ENCODE results near the gene DOK3. TPM values are rescaled to one million over a fixed set of nuclear protein-coding genes. Genes with fewer than 3 reads are reported as not detected.

DOK3 gene
- total RNA-seq, 1 experiment from 2014 or later = 16.4 TPM

- WGBS (ENCODE audit: extremely low coverage, insufficient read length, low lambda C conversion rate) = no CpG with 5 or more reads among the region's 25 CpGs
- H3K27ac Mint-ChIP-seq = peak overlapping the region in 2 of 3 experiments; percentile 64 to 81; a peak in 5 of 7 replicates
- no peak overlapping the region for H3K9ac ChIP-seq (ENCODE audit: extremely low read depth, insufficient read length, low read length)
Measured at GRCh38 chr5:177468685-177469628, 40.7 kb downstream of the DOK3 start.

More at GRCh38 chr5:177468685-177469628, 40.7 kb downstream of the DOK3 start:
- Histone ChIP-seq H3K23me2 (ENCODE audit: insufficient read length, low read depth, low read length, poor library complexity, severe bottlenecking) (peaks cover 4% of the 10 kb centered on the region), H2BK12ac (ENCODE audit: insufficient read length, low read depth, low read length) (no peak overlapping the region), H2AK5ac (ENCODE audit: insufficient read length, low read length) (no peak overlapping the region), H3K23ac (ENCODE audit: insufficient read length, low read depth, low read length) (no peak overlapping the region), H3K79me1 (ENCODE audit: insufficient read depth, low read depth, low read length, poor library complexity, severe bottlenecking) (peaks cover 10% of the 10 kb centered on the region), H4K5ac (ENCODE audit: insufficient read length, low read depth, low read length) (no peak overlapping the region), H2BK15ac (ENCODE audit: low read depth, low read length) (no peak overlapping the region), H2AFZ (ENCODE audit: low read length) (no peak overlapping the region), H3K9me3 (ENCODE audit: control insufficient read depth, low read depth, low read length) (no peaks in the 10 kb centered on the region), H3K56ac (ENCODE audit: insufficient read length, low read depth, low read length) (no peak overlapping the region), H3K14ac (ENCODE audit: insufficient read depth, low read length) (no peak overlapping the region; the same call in 1 of the 2 replicates), H3K27me3 (ENCODE audit: insufficient read depth, low read length) (no peaks in the 10 kb centered on the region), H3K4ac (ENCODE audit: low read depth, low read length) (no peak overlapping the region), H3K4me2 (ENCODE audit: insufficient read depth, insufficient read length, low read length) (no peak overlapping the region), H2BK20ac (ENCODE audit: low read depth, low read length, poor library complexity, severe bottlenecking) (no peak overlapping the region), H3K79me2 (ENCODE audit: insufficient read depth, low read length) (peaks cover 26% of the 10 kb centered on the region; the same call in 1 of the 2 replicates), H3K4me1 (ENCODE audit: insufficient read depth, low read length) (peaks cover 15% of the 10 kb centered on the region; the same call in 1 of the 2 replicates), H4K8ac (replicated peaks; ENCODE audit: insufficient read length, low read depth, low read length) (no peak overlapping the region), H2BK120ac (ENCODE audit: low read depth, low read length, poor library complexity, severe bottlenecking) (no peak overlapping the region), H3K18ac (ENCODE audit: insufficient read length, low read depth, low read length) (no peak overlapping the region), H4K20me1 (ENCODE audit: control insufficient read depth, insufficient read depth, insufficient read length) (no peaks in the 10 kb centered on the region), H3K27ac (ENCODE audit: insufficient read length, low read depth, low read length) (no peak overlapping the region), H2BK5ac (ENCODE audit: insufficient read length, low read length) (no peak overlapping the region), H3T11ph (ENCODE audit: low read length) (no peak overlapping the region), H4K91ac (ENCODE audit: insufficient read length, low read depth, low read length) (no peak overlapping the region)
- H3K9me3 Mint-ChIP-seq = peaks cover 2 to 11% of the 10 kb centered on the region in 2 experiments; a peak in 1 of 5 replicates
- peaks cover 19 to 42% of the 10 kb centered on the region in 2 experiments for H3K4me1 Mint-ChIP-seq
- TF ChIP-seq, protein P1, sequence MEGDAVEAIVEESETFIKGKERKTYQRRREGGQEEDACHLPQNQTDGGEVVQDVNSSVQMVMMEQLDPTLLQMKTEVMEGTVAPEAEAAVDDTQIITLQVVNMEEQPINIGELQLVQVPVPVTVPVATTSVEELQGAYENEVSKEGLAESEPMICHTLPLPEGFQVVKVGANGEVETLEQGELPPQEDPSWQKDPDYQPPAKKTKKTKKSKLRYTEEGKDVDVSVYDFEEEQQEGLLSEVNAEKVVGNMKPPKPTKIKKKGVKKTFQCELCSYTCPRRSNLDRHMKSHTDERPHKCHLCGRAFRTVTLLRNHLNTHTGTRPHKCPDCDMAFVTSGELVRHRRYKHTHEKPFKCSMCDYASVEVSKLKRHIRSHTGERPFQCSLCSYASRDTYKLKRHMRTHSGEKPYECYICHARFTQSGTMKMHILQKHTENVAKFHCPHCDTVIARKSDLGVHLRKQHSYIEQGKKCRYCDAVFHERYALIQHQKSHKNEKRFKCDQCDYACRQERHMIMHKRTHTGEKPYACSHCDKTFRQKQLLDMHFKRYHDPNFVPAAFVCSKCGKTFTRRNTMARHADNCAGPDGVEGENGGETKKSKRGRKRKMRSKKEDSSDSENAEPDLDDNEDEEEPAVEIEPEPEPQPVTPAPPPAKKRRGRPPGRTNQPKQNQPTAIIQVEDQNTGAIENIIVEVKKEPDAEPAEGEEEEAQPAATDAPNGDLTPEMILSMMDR (conservative IDR thresholded peaks at IDR 0.05) = no peak
- H3K27me3 Mint-ChIP-seq (ENCODE audit: low read depth) = no peaks in the 10 kb centered on the region; the same call in 1 of the 2 replicates
- H3K4me3 Mint-ChIP-seq = peak overlapping the region in 1 of 2 experiments; percentile 50; a peak in 2 of 5 replicates
- peak; percentile 81 for DNase-seq
- H3K36me3 Mint-ChIP-seq (ENCODE audit: insufficient read depth in 1 of 3, low read depth in 3 of 3) = peaks cover 51 to 76% (median 73%) of the 10 kb centered on the region in 3 experiments
